Naive thymus-derived CD8-positive, alpha-beta T cell (primary cell): ENCODE measurements around the gene CYFIP1. TPM values are rescaled to one million over a fixed set of nuclear protein-coding genes. Genes with fewer than 3 reads are reported as not detected.

ENCODE experiments used
- ATAC-seq, 2 donors: fragments of 150-1000 bp; cut with Tn5 transposase in 1 of 2; sonication (Bioruptor Pico), chemical (Tn5 transposase) in 1 of 2; 1 replicate in 1 of 2; 2 replicates in 1 of 2; pipeline ENCODE4 v1.10.0; 2021; ENCODE audit warnings: mild to moderate bottlenecking in 2 of 2, moderate library complexity in 2 of 2
- POLR2A ChIA-PET: fragments of 350-600 bp; sonication (Branson Sonifier 250); formaldehyde crosslinking; loops from one replicate; lab custom pipeline; 2021; ENCODE audit warnings: antibody characterized with exemption; lab: Charles Lee
- DNase-seq, 10 donors: peaks; one replicate each; pipeline versions ENCODE4 v3.0.0 to v3.0.0-alpha.2; 2020 to 2022
- H3K27ac Mint-ChIP-seq, 10 donors: one replicate each; pipeline ENCODE4 v1.8.0; 2020 to 2022; ENCODE audit warnings: mild to moderate bottlenecking in 10 of 10, mixed read lengths in 10 of 10, moderate library complexity in 4 of 10, inconsistent platforms in 1 of 10
- H3K27me3 Mint-ChIP-seq, 5 donors: one replicate each; pipeline ENCODE4 v1.8.0; 2021 to 2022; ENCODE audit warnings: mixed read lengths in 5 of 5
- H3K36me3 Mint-ChIP-seq, 3 donors: one replicate each; pipeline ENCODE4 v1.8.0; 2020 to 2022; ENCODE audit warnings: mixed read lengths in 3 of 3, mild to moderate bottlenecking in 2 of 3, inconsistent platforms in 1 of 3
- H3K4me1 Mint-ChIP-seq, 4 donors: one replicate each; pipeline ENCODE4 v1.8.0; 2021 to 2022; ENCODE audit warnings: mixed read lengths in 4 of 4
- H3K4me3 Mint-ChIP-seq, 10 donors: one replicate each; pipeline ENCODE4 v1.8.0; 2020 to 2022; ENCODE audit warnings: mild to moderate bottlenecking in 10 of 10, mixed read lengths in 10 of 10, moderate library complexity in 6 of 10, inconsistent platforms in 1 of 10
- H3K9me3 Mint-ChIP-seq, 9 donors: one replicate each; pipeline ENCODE4 v1.8.0; 2020 to 2022; ENCODE audit warnings: mixed read lengths in 9 of 9, mild to moderate bottlenecking in 3 of 9, inconsistent platforms in 1 of 9, moderate library complexity in 1 of 9
- polyA plus RNA-seq, 3 donors: library from polyadenylated mRNA; unstranded; fragments of 300-500 nt; fragmentation: Illumina TruSeq; gene quantifications; one replicate each; pipeline ENCODE4 v1.2.3, GENCODE V29; 2021
- total RNA-seq, 8 experiments: library from RNA in 2 of 8; stranded (reverse) in 2 of 8; gene quantifications; one replicate each; pipeline ENCODE4 v1.2.3 and lab custom pipeline; 2021 to 2026

CYFIP1 gene
- total and polyA plus RNA-seq, 5 experiments from 2014 or later = 0.34 to 4.1 (median 1.6) TPM

DNA sequence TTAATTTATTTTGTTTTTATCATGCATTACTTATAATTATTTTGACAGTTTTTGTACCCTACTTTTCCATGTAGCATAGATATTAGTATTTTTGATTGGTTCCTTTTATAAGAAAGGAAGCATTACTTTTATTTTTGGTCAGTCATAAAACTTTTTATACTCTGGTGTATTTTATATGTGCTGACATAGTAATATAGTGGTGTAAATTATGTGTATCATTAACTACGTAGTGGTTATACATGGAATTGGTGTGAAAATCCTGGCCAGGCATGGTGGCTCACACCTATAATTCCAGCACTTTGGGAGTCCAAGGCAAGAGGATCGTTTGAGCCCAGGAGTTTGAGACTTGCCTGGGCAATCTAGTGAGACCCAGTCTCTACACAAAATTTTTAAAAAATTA lies 160.5 kb downstream of the CYFIP1 start:
- peaks cover 0 to 2% (median 0%) of the 10 kb centered on the region in 4 donors for H3K4me1 Mint-ChIP-seq
- peaks cover 0 to 58% (median 17%) of the 10 kb centered on the region in 3 donors for H3K36me3 Mint-ChIP-seq
- POLR2A ChIA-PET = no interaction called here
- no peak for DNase-seq
- H3K4me3 Mint-ChIP-seq = no peak overlapping the region
- H3K27me3 Mint-ChIP-seq = no peaks in the 10 kb centered on the region
- H3K27ac Mint-ChIP-seq = no peak overlapping the region
- no peak for ATAC-seq
- H3K9me3 Mint-ChIP-seq = no peaks in the 10 kb centered on the region

Other genes with a start within 250 kb of the CYFIP1 start
- 10 to 100 TPM; 11.5 to 13.2 TPM for gene NIPA1, start 193.7 kb downstream of the CYFIP1 start, total RNA-seq
- gene NIPA1, start 193.7 kb downstream of the CYFIP1 start, polyA plus RNA-seq = 1 to 10 TPM; 2.1 to 3.9 (median 2.3) TPM
- 10 to 100 TPM; 40.8 to 44.3 TPM for gene NIPA2, start 141.7 kb downstream of the CYFIP1 start, total RNA-seq
- 10 to 100 TPM; 35.9 to 44.8 (median 36.8) TPM for gene NIPA2, start 141.7 kb downstream of the CYFIP1 start, polyA plus RNA-seq
- 10 to 100 TPM; 27.2 to 30.3 TPM for gene TUBGCP5, start 59.2 kb upstream of the CYFIP1 start, total RNA-seq
- 1 to 10 TPM; 4.3 to 9.8 (median 5.0) TPM for gene TUBGCP5, start 59.2 kb upstream of the CYFIP1 start, polyA plus RNA-seq
- gene GOLGA6L1, start 156.5 kb upstream of the CYFIP1 start, total RNA-seq = not detected
- gene GOLGA6L1, start 156.5 kb upstream of the CYFIP1 start, polyA plus RNA-seq = not detected